ENCODE results near the gene MCAT.
A peak's percentile ranks its signal among the peaks of the same experiment; 100 is the strongest.

MCAT gene

DNA sequence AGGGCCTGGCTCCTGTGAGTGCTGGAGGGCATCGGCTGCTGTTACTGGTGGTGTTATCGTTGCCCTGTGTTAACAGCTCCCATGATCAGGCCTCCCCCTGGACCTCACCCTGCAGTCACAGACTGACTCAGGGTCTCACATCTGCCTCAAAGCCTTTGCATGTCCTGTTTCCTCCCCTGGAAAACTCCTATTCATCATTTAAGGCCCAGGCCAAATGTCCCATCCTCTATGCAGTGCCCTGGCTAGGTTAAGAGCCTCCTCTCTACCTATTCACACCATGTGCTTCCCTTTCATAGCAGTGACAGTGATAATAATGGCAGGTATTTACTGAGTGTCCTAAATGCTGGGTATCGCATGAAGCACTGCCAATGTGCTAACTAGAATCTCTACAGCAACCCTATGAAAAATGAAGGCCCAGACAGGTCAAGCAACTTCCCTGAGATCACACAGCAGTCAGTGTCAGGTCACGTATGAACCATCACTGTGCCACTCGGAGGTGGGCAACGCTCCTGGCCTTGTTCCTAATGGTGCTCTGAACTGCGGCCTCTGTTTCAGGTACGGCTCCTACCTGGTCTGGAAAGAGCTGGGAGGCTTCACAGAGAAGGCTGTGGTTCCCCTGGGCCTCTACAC is 17.4 kb upstream of the MCAT start:
- DNase-seq (ENCODE audit: low read depth) = no peak
- in situ Hi-C loops (cut with HindIII; ENCODE audit: low sequenced_read_pairs) = no loop called here
- TF ChIP-seq CTCF (IDR thresholded peaks at IDR 0.05; ENCODE audit: low read depth, low read length, missing control alignments) = no peak
- no peak overlapping the region for H3K4me3 ChIP-seq (ENCODE audit: low read depth, low read length)

DNA sequence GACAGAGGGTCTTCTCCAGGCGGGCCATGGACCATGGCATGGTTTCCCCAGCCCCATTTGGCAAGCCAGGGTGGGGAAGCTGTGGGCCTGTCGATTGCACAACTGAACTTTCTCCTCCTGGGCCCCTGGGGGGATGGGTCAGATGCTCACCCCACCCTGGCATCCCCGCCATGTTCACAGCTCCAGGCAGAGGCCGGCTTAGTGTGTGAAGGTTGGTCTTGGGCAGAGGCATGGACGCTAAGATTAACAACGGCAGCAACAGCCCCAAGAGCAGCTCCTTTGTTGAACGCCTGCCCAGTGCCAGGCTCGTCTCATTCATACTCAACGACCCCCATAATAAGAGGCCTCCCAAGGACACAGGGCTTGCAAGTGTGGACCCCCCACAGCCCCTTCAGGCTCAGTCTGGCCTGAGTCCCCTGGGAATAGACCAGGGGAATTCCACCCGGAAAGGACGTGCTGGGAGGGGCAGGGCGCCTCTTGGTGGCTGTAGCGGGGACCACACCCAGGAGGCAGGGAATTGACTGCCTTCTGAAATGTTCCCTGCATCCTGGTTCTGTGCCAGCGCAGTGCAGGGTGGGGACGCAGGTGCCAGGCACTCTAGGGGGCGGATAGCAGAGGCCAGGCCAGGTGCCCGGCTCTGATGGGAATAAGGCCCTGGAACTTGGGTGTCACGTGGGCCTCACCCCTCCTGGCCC is 16.4 kb upstream of the MCAT start:
- in situ Hi-C loops (cut with HindIII; ENCODE audit: low sequenced_read_pairs) = no loop called here
- no peak for DNase-seq (ENCODE audit: low read depth)
- TF ChIP-seq CTCF (IDR thresholded peaks at IDR 0.05; ENCODE audit: low read depth, low read length, missing control alignments) = peak; percentile 21
- no peak overlapping the region for H3K4me3 ChIP-seq (ENCODE audit: low read depth, low read length)

- no peak for DNase-seq (ENCODE audit: low read depth)
- no peak overlapping the region for H3K4me3 ChIP-seq (ENCODE audit: low read depth, low read length)
- in situ Hi-C loops (cut with HindIII; ENCODE audit: low sequenced_read_pairs) = no loop called here
- TF ChIP-seq CTCF (IDR thresholded peaks at IDR 0.05; ENCODE audit: low read depth, low read length, missing control alignments) = no peak
Observed at GRCh38 chr22:43158778-43159483, 15.7 kb upstream of the MCAT start.

DNA sequence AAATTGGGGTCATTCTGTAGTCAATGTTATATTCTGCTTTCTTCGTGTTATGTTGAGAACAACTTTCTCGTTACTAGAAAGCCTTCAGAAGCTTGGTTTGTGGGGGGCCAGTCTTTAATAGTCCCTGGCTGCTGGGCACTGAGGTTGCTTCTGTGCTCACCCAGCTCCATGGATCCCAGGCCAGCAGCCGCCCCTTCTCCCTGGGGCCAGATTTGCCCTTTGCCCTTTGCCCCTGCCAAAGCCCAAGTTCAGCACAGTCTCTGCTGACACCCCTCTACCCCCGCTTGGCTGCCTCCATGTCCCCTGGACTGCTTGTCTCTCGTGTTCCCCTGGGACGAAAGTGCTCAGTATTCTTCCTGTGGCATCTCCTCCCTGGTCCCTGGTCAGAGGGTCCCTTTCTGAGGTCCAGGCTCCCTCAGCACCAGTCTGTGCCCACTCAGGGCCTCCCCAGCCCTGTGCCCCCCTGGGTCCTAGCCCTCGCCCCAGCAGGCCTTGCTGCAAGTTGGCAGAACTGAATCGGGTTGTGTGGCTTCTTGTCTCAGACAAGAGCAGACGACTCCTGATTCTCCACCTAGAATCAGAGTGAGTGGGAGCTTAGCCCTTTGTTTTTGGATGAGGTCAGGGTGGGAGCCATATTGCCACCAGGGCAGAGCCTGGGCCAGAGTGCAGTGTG is 14.8 kb upstream of the MCAT start:
- in situ Hi-C loops (cut with HindIII; ENCODE audit: low sequenced_read_pairs) = no loop called here
- TF ChIP-seq CTCF (IDR thresholded peaks at IDR 0.05; ENCODE audit: low read depth, low read length, missing control alignments) = no peak
- no peak overlapping the region for H3K4me3 ChIP-seq (ENCODE audit: low read depth, low read length)
- no peak for DNase-seq (ENCODE audit: low read depth)

DNA sequence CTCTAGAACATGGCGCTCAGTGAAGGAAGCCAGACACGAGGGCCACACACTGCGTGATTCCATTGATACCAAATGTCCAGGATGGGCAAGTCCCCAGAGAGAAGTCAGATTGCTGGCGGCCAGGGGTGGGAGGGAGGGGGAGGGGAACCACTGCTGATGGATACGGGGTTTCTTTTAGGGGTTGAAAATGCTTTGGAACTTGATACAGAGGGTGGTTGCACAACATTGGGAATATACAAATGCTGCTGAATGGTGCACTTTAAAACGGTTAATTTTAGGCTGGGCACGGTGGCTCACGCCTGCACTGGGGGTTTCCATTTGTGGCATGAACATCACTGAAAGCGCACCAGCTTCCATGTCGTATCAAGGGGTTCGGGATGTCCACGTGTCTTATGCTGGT is 13.2 kb upstream of the MCAT start:
- no peak for DNase-seq (ENCODE audit: low read depth)
- H3K4me3 ChIP-seq (ENCODE audit: low read depth, low read length) = no peak overlapping the region
- TF ChIP-seq CTCF (IDR thresholded peaks at IDR 0.05; ENCODE audit: low read depth, low read length, missing control alignments) = no peak
- in situ Hi-C loops (cut with HindIII; ENCODE audit: low sequenced_read_pairs) = no loop called here

DNA sequence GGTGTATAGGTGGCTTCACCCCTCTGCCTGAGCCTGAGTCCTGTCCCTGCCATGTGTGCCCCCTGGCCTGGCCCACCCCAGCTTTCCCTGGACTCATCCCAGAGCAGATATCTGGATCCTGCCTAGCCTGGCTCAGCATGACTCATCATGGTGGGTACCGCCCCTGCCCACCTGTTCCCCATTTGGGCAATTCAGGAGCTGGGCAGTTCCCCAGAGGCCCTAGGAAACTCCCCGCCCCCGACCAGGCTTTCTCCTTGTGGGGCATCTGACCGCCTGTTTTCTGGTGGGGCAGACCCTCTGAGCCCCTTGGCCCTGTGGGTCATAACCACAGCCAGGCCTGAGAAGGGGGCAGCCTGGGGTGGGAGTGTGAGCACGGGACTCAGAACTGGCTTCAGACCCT is 12.6 kb upstream of the MCAT start:
- H3K4me3 ChIP-seq (ENCODE audit: low read depth, low read length) = no peak overlapping the region
- in situ Hi-C loops (cut with HindIII; ENCODE audit: low sequenced_read_pairs) = no loop called here
- no peak for TF ChIP-seq CTCF (IDR thresholded peaks at IDR 0.05; ENCODE audit: low read depth, low read length, missing control alignments)
- no peak for DNase-seq (ENCODE audit: low read depth)

Measured in astrocyte of the cerebellum (primary cell).